OCI-LY7 (cell line): ENCODE data around the gene CDKL1. TPM values are rescaled to one million over a fixed set of nuclear protein-coding genes. Genes with fewer than 3 reads are reported as not detected.

Experiments
- BruUV-seq: library from RNA; stranded (reverse); fragments of 400-500 nt; replicated peaks from 2 replicates; lab custom pipeline; 2021; lab: Mats Ljungman, UMichigan
- CTCF ChIA-PET: fragments of 300-600 bp; sonication (Branson Sonifier 250); formaldehyde crosslinking; loops from one replicate; lab custom pipeline; 2022; ENCODE audit warnings: antibody characterized with exemption; ENCODE audit not compliant: unreplicated experiment; lab: Charles Lee
- POLR2A ChIA-PET: fragments of 300-600 bp; sonication (Branson Sonifier 250); formaldehyde crosslinking; loops from one replicate; lab custom pipeline; 2022; ENCODE audit warnings: antibody characterized with exemption; lab: Charles Lee
- DNase-seq: peaks from one replicate; pipeline ENCODE4 v3.0.0-alpha.2; 2015; ENCODE audit warnings: low spot score
- H2AFZ ChIP-seq: fragments of 200-600 bp; sonication (generic), shearing (Covaris generic); 2 replicates; pipeline ENCODE4 v1.6.1; 2014; ENCODE audit warnings: mild to moderate bottlenecking, antibody characterized with exemption, low read length, moderate library complexity
- H3K27ac ChIP-seq: fragments of 200-600 bp; sonication (generic); 2 replicates; pipeline ENCODE4 v1.5.1; 2014; ENCODE audit warnings: mixed run types, low read depth, mild to moderate bottlenecking, moderate library complexity, low read length, inconsistent platforms; ENCODE audit not compliant: poor library complexity, severe bottlenecking
- H3K36me3 ChIP-seq: fragments of 200-600 bp; sonication (generic); 2 replicates; pipeline ENCODE4 v1.6.1; 2014; ENCODE audit warnings: mild to moderate bottlenecking, antibody characterized with exemption, low read length, moderate library complexity, mixed read lengths; ENCODE audit not compliant: insufficient read depth
- H3K4me1 ChIP-seq: fragments of 200-600 bp; sonication (generic); 2 replicates; pipeline ENCODE4 v1.5.1; 2014; ENCODE audit warnings: mild to moderate bottlenecking, low read length; ENCODE audit not compliant: insufficient read depth, poor library complexity, severe bottlenecking
- H3K4me2 ChIP-seq: fragments of 200-600 bp; sonication (generic); 2 replicates; pipeline ENCODE4 v1.6.1; 2014; ENCODE audit warnings: mild to moderate bottlenecking, low read length
- H3K4me3 ChIP-seq: fragments of 200-600 bp; sonication (generic); 2 replicates; pipeline ENCODE4 v1.5.1; 2014; ENCODE audit warnings: mild to moderate bottlenecking, low read depth, low read length; ENCODE audit not compliant: poor library complexity, severe bottlenecking
- H3K79me2 ChIP-seq: fragments of 200-600 bp; sonication (generic); 2 replicates; pipeline ENCODE4 v1.6.1; 2016; ENCODE audit warnings: low read depth, mild to moderate bottlenecking, low read length, moderate library complexity, mixed read lengths; ENCODE audit not compliant: insufficient read depth
- H3K9me2 ChIP-seq: fragments of 200-600 bp; sonication (generic); 2 replicates; pipeline ENCODE4 v1.6.1; 2016; ENCODE audit warnings: mild to moderate bottlenecking, low read length, mixed read lengths; ENCODE audit not compliant: insufficient read depth
- H3K9me3 ChIP-seq: fragments of 200-600 bp; sonication (generic); 2 replicates; pipeline ENCODE4 v1.6.1; 2014; ENCODE audit warnings: mild to moderate bottlenecking, mixed run types, low read length, mixed read lengths
- H4K20me1 ChIP-seq: fragments of 200-600 bp; sonication (generic); 2 replicates; pipeline ENCODE4 v1.6.1; 2014; ENCODE audit warnings: mild to moderate bottlenecking, antibody characterized with exemption, low read length, moderate library complexity, mixed read lengths; ENCODE audit not compliant: insufficient read depth
- EZH2phosphoT487 ChIP-seq: fragments of 200-600 bp; sonication (generic); IDR thresholded peaks from 2 replicates; pipeline ENCODE4 v1.6.1; 2018; ENCODE audit warnings: low read depth, borderline replicate concordance, mild to moderate bottlenecking, mixed run types, antibody characterized with exemption, low read length, moderate library complexity, mixed read lengths
- intact Hi-C: fragments of 100-400 bp; cut with micrococcal nuclease; formaldehyde crosslinking; loops from one replicate; pipeline ENCODE4 v1.10.0; 2022; ENCODE audit not compliant: unreplicated experiment
- total RNA-seq, 2 experiments: library from RNA; depleted of rRNA in 1 of 2; stranded (reverse); fragments of >200 nt in 1 of 2; shearing (Covaris generic) in 1 of 2; gene quantifications; 2 replicates each; pipeline ENCODE4 v1.2.3, GENCODE V29; 2014 to 2022
- TF ChIP-seq, protein P1 (sequence below): fragments of 200-600 bp; sonication (generic); conservative IDR thresholded peaks from 2 replicates; pipeline ENCODE4 v1.5.1; 2014; ENCODE audit warnings: mild to moderate bottlenecking, antibody characterized with exemption, low read length, moderate library complexity, mixed read lengths

CDKL1 gene
- total RNA-seq, 2 experiments from 2014 or later, result 0.09 to 0.36 TPM

DNA sequence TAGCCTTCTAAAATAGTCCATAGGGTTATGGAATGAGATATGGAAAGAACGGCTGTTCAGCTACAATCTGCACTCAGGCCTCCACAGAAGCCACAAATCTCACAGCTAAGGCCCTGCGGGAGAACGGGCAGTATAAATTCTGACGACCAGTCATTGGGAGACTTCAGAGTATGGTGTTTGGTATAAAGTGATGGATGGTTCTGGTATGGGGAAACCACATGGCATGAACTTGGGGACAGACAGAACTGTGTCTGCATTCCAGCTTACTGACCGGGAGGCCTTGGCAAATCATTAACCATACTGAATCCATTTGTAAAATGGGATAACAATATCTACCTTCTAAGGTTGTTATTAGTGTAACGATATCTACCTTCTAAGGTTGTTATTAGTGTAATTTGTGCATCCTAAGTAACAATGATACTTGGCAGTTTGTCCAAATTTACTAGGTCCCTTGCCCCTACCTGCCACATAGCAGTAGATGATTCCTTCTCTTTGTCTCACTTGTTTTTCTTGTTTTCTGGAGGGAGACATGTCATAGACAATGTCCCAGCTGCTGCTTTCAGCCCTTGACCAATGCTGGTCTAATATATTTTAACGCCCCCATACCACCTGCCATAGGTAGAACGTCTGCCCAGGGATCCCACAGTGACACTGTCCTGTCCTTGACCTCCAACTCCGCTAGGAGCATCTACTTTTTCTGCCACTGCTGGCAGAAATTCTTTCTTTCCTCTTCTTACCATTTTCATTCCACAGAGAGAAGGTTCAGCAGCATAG, 6.8 kb downstream of the CDKL1 start:
- H3K27ac ChIP-seq, result no peak overlapping the region
- CTCF ChIA-PET, result no interaction called here
- H3K4me1 ChIP-seq, result no peaks in the 10 kb centered on the region
- no peak overlapping the region for H3K4me3 ChIP-seq
- H3K9me2 ChIP-seq, result no peaks in the 10 kb centered on the region
- H4K20me1 ChIP-seq, result no peaks in the 10 kb centered on the region
- intact Hi-C loops, result no loop called here
- no peaks in the 10 kb centered on the region for H3K36me3 ChIP-seq
- no TSS peak for BruUV-seq
- no peak overlapping the region for H3K4me2 ChIP-seq
- no peak overlapping the region for H2AFZ ChIP-seq
- H3K79me2 ChIP-seq, result no peaks in the 10 kb centered on the region
- POLR2A ChIA-PET, result interaction anchor here (0.6 kb wide), 1 partner anchor 94 kb away, joined by 4 read pairs; no protein-coding TSS in a partner anchor
- no peaks in the 10 kb centered on the region for H3K9me3 ChIP-seq
- TF ChIP-seq, protein P1, sequence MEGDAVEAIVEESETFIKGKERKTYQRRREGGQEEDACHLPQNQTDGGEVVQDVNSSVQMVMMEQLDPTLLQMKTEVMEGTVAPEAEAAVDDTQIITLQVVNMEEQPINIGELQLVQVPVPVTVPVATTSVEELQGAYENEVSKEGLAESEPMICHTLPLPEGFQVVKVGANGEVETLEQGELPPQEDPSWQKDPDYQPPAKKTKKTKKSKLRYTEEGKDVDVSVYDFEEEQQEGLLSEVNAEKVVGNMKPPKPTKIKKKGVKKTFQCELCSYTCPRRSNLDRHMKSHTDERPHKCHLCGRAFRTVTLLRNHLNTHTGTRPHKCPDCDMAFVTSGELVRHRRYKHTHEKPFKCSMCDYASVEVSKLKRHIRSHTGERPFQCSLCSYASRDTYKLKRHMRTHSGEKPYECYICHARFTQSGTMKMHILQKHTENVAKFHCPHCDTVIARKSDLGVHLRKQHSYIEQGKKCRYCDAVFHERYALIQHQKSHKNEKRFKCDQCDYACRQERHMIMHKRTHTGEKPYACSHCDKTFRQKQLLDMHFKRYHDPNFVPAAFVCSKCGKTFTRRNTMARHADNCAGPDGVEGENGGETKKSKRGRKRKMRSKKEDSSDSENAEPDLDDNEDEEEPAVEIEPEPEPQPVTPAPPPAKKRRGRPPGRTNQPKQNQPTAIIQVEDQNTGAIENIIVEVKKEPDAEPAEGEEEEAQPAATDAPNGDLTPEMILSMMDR, result no peak
- no peak for TF ChIP-seq EZH2phosphoT487
- DNase-seq, result no peak

DNA sequence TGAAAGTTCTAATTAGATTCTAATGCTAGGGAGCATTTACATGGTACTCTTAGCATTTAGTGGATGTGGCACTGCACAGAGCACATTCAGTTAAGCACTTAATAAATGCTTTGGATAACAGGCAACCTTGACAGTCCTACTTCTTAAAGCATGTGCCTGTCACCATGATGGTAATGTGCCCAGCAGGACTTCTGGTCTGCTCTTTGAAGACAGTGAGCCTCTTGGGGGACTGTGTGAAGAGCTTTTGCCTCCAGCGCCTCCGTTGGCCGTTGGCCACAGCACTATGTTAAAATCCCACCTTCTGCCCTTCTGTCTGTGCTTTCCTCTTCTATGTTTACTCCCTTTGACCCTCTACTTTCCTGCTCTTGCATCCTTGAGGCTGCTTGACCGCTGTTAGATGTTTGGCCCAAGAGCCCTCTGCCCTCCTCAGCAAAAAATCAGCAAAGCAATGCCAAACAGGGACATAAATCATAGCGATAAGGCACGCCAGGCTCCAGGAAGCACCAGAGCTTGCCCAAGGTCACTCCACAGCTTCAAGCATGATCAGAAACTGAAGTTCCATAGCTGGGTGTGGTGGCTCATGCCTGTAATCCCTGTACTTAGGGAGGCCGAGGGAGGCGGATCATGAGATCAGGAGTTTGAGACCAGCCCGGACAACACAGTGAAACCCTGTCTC, 8.3 kb downstream of the CDKL1 start:
- Histone ChIP-seq H3K9me2 (no peaks in the 10 kb centered on the region), H3K4me1 (no peaks in the 10 kb centered on the region), H3K36me3 (no peaks in the 10 kb centered on the region), H3K4me3 (no peak overlapping the region), H4K20me1 (no peaks in the 10 kb centered on the region), H3K4me2 (no peak overlapping the region), H2AFZ (no peak overlapping the region), H3K27ac (no peak overlapping the region), H3K79me2 (no peaks in the 10 kb centered on the region), H3K9me3 (no peaks in the 10 kb centered on the region)
- intact Hi-C loops, result no loop called here
- ChIA-PET CTCF (no interaction called here), POLR2A (interaction anchor here (0.6 kb wide), 1 partner anchor 213 kb away, joined by 3 read pairs; no protein-coding TSS in a partner anchor)
- BruUV-seq, result no TSS peak
- TF ChIP-seq, protein P1, result no peak
- no peak for TF ChIP-seq EZH2phosphoT487
- DNase-seq, result no peak

DNA sequence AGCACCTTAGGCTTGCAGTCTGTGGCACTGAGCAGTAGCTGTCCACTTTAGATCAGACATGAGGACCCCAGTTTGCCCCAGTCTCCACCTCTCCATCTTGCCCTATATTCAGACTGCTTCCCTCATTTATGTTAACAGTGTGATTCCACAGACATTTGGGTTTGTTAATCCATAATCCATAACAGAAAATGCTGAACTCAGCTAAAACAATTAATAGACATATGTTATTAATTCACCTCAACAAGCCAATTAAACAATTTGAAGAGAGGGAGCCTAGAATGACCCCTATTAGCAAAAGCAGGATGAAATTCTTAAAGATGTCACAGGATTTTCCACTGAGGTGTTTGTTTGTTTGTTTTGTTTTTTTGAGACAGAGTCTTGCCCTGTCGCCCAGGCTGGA, 9.1 kb downstream of the CDKL1 start:
- no peaks in the 10 kb centered on the region for H3K36me3 ChIP-seq
- no peaks in the 10 kb centered on the region for H3K79me2 ChIP-seq
- no peak overlapping the region for H3K27ac ChIP-seq
- CTCF ChIA-PET, result no interaction called here
- no peaks in the 10 kb centered on the region for H3K9me3 ChIP-seq
- no TSS peak for BruUV-seq
- H4K20me1 ChIP-seq, result no peaks in the 10 kb centered on the region
- H3K4me3 ChIP-seq, result no peak overlapping the region
- H2AFZ ChIP-seq, result no peak overlapping the region
- DNase-seq, result no peak
- intact Hi-C loops, result no loop called here
- POLR2A ChIA-PET, result no interaction called here
- H3K4me1 ChIP-seq, result no peaks in the 10 kb centered on the region
- no peaks in the 10 kb centered on the region for H3K9me2 ChIP-seq
- no peak overlapping the region for H3K4me2 ChIP-seq
- TF ChIP-seq EZH2phosphoT487, result no peak
- TF ChIP-seq, protein P1, result no peak
